WI38 (cell line): ENCODE measurements around the gene EXOG.

Source experiments
- H3K4me3 ChIP-seq: 2 replicates; pipeline ENCODE4 v1.5.1; 2011; ENCODE audit warnings: low read depth, mild to moderate bottlenecking, control low read depth, low read length
- CTCF ChIP-seq: IDR thresholded peaks from 2 replicates; pipeline ENCODE4 v1.5.1; 2012; ENCODE audit warnings: low read depth, mild to moderate bottlenecking, control low read depth, low read length

Gene EXOG

GRCh38 chr3:38538773-38539353 lies 42.7 kb downstream of the EXOG start:
- TF ChIP-seq CTCF, result no peak
- no peak overlapping the region for H3K4me3 ChIP-seq

- H3K4me3 ChIP-seq, result no peak overlapping the region
- no peak for TF ChIP-seq CTCF
These were observed 45.7 kb downstream of the EXOG start for GRCh38 chr3:38541806-38542205.

- TF ChIP-seq CTCF, result no peak
- no peak overlapping the region for H3K4me3 ChIP-seq
These were observed 46.5 kb downstream of the EXOG start for GRCh38 chr3:38542401-38543298.

- H3K4me3 ChIP-seq, result no peak overlapping the region
- TF ChIP-seq CTCF, result no peak
These were observed 47.4 kb downstream of the EXOG start for GRCh38 chr3:38543586-38543985.

- no peak overlapping the region for H3K4me3 ChIP-seq
- TF ChIP-seq CTCF, result no peak
These were observed 48.8 kb downstream of the EXOG start for GRCh38 chr3:38544926-38545325.

GRCh38 chr3:38545550-38545949 lies 49.4 kb downstream of the EXOG start:
- no peak overlapping the region for H3K4me3 ChIP-seq
- TF ChIP-seq CTCF, result no peak

GRCh38 chr3:38545983-38546382 lies 49.8 kb downstream of the EXOG start:
- TF ChIP-seq CTCF, result no peak
- H3K4me3 ChIP-seq, result no peak overlapping the region
